ENCODE data around the gene CFAP157. TPM values are rescaled to one million over a fixed set of nuclear protein-coding genes. Genes with fewer than 3 reads are reported as not detected.

Gene CFAP157
- total RNA-seq, 1 donor from 2014 or later, result 0.29 TPM

DNA sequence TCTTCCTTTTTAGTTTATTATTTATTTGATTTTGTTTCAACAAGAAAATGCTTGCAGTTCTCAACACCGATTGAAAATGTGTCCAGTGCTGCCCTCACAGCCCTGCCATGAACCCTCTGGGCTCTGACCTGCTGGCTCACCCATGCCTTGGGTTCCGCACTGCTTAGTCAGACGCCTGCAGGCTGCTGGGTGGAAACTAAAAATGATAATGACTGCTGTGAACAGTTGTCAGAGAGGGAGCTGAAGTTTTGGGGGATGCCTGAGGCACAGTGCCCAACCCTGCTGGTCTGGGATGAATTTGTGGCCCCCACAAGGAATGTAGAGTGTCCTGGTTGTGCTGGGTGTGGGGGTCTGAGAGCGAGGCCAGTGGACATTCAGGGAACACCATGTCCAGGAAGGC is 22.2 kb upstream of the CFAP157 start:
- Histone ChIP-seq H3K27ac (no peak overlapping the region), H3K4me3 (no peak overlapping the region), H3K9me3 (no peaks in the 10 kb centered on the region), H3K4me1 (no peaks in the 10 kb centered on the region), H3K27me3 (no peaks in the 10 kb centered on the region), H3K36me3 (peaks cover 92% of the 10 kb centered on the region)
- TF ChIP-seq, protein P1, sequence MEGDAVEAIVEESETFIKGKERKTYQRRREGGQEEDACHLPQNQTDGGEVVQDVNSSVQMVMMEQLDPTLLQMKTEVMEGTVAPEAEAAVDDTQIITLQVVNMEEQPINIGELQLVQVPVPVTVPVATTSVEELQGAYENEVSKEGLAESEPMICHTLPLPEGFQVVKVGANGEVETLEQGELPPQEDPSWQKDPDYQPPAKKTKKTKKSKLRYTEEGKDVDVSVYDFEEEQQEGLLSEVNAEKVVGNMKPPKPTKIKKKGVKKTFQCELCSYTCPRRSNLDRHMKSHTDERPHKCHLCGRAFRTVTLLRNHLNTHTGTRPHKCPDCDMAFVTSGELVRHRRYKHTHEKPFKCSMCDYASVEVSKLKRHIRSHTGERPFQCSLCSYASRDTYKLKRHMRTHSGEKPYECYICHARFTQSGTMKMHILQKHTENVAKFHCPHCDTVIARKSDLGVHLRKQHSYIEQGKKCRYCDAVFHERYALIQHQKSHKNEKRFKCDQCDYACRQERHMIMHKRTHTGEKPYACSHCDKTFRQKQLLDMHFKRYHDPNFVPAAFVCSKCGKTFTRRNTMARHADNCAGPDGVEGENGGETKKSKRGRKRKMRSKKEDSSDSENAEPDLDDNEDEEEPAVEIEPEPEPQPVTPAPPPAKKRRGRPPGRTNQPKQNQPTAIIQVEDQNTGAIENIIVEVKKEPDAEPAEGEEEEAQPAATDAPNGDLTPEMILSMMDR (IDR thresholded peaks at IDR 0.05), result no peak
- intact Hi-C loops (cut with DNase I), result no loop called here
- ATAC-seq, result no peak
- no peak for DNase-seq

DNA sequence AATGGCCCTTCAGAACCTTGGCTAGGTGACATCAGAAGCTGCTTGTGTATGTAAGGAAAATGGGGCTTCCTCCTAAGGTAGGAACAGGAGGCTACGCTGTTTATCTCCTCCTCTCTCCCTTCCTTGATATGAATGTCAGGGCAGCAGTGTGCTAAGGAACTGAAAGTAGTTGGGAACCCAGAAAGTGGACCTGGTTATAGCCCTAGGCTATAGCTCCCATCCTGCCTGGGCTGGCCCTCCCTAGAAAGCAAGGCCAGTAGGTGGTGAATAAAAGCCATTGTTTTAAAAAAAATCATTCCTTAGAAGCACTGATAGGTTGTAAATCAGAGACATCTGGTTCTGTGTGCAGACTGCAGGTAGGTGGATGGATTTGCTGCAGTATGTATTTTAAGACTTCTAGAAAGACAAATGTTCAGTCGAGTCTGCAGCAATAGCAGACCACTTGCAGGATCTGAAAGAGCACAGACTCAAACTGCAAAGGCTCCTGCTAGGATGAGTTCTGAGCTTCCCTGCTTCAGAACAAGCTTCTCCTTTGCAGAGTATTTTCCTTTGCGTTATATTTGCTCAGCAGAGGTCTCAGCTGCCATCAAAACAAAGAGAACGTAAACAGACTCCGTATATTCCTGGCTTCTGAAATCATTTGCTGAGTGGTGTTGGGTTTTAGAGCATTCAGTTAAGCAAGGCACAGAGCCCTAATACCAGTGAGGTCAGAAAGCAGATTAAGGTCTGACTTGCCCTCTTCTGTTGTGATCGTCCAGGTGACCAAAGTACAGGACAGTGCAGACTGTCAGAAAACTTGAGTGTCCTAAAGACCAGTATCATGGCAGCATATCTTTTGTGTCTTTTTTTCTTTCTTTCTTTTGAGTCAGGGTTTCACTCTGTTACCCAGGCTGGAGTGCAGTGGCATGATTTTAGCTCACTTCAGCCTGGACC is 20.1 kb upstream of the CFAP157 start:
- H3K36me3 ChIP-seq, result peaks cover 93% of the 10 kb centered on the region
- H3K4me3 ChIP-seq, result no peak overlapping the region
- H3K27me3 ChIP-seq, result no peaks in the 10 kb centered on the region
- no peaks in the 10 kb centered on the region for H3K9me3 ChIP-seq
- H3K4me1 ChIP-seq, result no peaks in the 10 kb centered on the region
- H3K27ac ChIP-seq, result no peak overlapping the region
- ATAC-seq (no peak), DNase-seq (no peak)
- intact Hi-C loops (cut with DNase I), result no loop called here
- TF ChIP-seq, protein P1 (IDR thresholded peaks at IDR 0.05), result no peak

DNA sequence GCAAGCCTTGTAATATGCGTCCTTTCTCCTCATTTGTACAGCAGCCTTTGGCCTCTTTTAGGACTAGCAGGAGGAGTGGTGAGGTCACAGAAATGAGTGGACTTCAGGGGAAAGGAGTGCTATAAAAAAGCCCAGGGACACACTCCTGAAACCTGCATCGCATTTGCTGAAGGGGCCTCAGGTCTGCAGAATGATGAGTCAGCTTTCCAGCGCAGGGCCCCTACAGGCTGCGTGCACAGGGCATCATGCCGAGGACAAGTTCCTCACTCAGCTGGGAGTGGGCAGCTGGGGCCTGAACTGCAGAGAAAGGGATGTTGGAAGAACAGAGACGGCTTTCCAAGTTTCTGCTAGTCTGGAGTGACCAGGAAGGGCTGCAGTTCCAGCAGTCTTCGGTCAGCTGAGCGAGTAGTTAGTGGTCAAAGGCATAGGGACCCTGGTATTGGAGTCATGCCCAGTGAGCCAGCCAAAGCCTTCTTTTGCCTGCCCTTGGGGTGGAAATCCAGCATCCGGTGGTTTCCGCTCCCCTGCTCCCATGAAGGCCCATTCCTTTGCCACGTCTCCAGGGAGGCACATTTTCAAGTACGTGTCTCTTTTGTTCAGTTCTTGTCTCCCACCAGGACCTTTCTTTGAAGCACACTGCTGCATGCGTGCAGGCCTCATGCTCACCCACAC is 17.3 kb upstream of the CFAP157 start:
- intact Hi-C loops (cut with DNase I), result no loop called here

DNA sequence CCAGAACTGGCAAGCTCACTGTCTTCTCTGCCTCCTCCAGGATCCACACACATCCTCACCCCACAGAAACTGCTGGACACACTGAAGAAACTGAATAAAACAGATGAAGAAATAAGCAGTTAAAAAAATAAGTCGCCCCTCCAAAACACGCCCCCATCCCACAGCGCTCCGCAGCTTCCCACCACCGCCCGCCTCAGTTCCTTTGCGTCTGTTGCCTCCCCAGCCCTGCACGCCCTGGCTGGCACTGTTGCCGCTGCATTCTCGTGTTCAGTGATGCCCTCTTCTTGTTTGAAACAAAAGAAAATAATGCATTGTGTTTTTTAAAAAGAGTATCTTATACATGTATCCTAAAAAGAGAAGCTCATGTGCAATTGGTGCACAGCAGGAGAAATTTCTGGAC is 16.1 kb upstream of the CFAP157 start:
- DNase-seq (no peak), ATAC-seq (no peak)
- H3K36me3 ChIP-seq, result peaks cover 70% of the 10 kb centered on the region
- no peaks in the 10 kb centered on the region for H3K9me3 ChIP-seq
- no peaks in the 10 kb centered on the region for H3K4me1 ChIP-seq
- TF ChIP-seq, protein P1 (IDR thresholded peaks at IDR 0.05), result no peak
- no peak overlapping the region for H3K4me3 ChIP-seq
- no peaks in the 10 kb centered on the region for H3K27me3 ChIP-seq
- intact Hi-C loops (cut with DNase I), result no loop called here
- no peak overlapping the region for H3K27ac ChIP-seq

More for the DNA sequence above, 17.3 kb upstream of the CFAP157 start:
- Histone ChIP-seq H3K36me3 (peaks cover 78% of the 10 kb centered on the region), H3K4me3 (no peak overlapping the region), H3K27ac (no peak overlapping the region), H3K9me3 (no peaks in the 10 kb centered on the region), H3K27me3 (no peaks in the 10 kb centered on the region), H3K4me1 (no peaks in the 10 kb centered on the region)
- DNase-seq (no peak), ATAC-seq (no peak)
- TF ChIP-seq, protein P1 (IDR thresholded peaks at IDR 0.05), result no peak

DNA sequence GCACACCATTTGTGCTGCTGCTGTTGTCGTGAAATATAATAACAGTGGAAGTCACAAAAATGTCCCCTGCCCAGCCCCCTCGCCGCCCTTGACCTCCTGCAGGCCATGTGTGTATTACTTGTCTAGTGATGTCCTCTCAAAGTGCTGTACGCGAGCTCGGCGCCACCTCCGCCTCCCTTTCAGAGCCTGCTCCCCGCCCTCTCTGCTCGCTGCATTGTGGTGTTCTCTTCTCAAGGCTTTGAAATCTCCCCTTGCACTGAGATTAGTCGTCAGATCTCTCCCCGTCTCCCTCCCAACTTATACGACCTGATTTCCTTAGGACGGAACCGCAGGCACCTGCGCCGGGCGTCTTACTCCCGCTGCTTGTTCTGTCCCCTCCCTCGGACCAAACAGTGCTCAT is 14.7 kb upstream of the CFAP157 start:
- no peaks in the 10 kb centered on the region for H3K9me3 ChIP-seq
- H3K36me3 ChIP-seq, result peaks cover 58% of the 10 kb centered on the region

More for the DNA sequence above, 14.7 kb upstream of the CFAP157 start:
- no peak overlapping the region for H3K4me3 ChIP-seq
- intact Hi-C loops (cut with DNase I), result no loop called here
- no peak for ATAC-seq
- TF ChIP-seq, protein P1 (IDR thresholded peaks at IDR 0.05), result no peak
- H3K27me3 ChIP-seq, result no peaks in the 10 kb centered on the region
- DNase-seq, result no peak
- H3K4me1 ChIP-seq, result no peaks in the 10 kb centered on the region
- no peak overlapping the region for H3K27ac ChIP-seq

Data from upper lobe of right lung (tissue), 1 donor.